ENCODE data around the gene ZNF783.
"Not testable (repeated sequence)": the region's sequence is repeated elsewhere in the genome, so short reads cannot be mapped to it uniquely, and the experiment has no call there.

Gene ZNF783

GRCh38 chr7:149329265-149329664 lies 67.3 kb downstream of the ZNF783 start:
- no peak for DNase-seq (ENCODE audit: low read depth in 3 of 3, low spot score in 1 of 3)

- no peak for DNase-seq (ENCODE audit: low read depth in 3 of 3, low spot score in 1 of 3)
Measured at GRCh38 chr7:149329766-149330334, 67.9 kb downstream of the ZNF783 start.

- DNase-seq (ENCODE audit: low read depth in 3 of 3, low spot score in 1 of 3), result no peak
Measured at GRCh38 chr7:149330914-149331567, 69.0 kb downstream of the ZNF783 start.

- not testable (repeated sequence) for DNase-seq (ENCODE audit: low read depth in 3 of 3, low spot score in 1 of 3)
Measured at GRCh38 chr7:149332602-149333320, 70.8 kb downstream of the ZNF783 start.

GRCh38 chr7:149333321-149333717 lies 71.3 kb downstream of the ZNF783 start:
- no peak for DNase-seq (ENCODE audit: low read depth in 3 of 3, low spot score in 1 of 3)

- no peak for DNase-seq (ENCODE audit: low read depth in 3 of 3, low spot score in 1 of 3)
Measured at GRCh38 chr7:149334219-149334618, 72.2 kb downstream of the ZNF783 start.

All from stimulated activated CD4-positive, alpha-beta T cell treated with anti-CD3 and anti-CD28 coated beads, TNF-alpha, amount 100 ng/mL, for 1 hour (primary cell).